ENCODE results near the gene MCOLN1. TPM values are rescaled to one million over a fixed set of nuclear protein-coding genes. Genes with fewer than 3 reads are reported as not detected.

The MCOLN1 gene
- total and polyA plus RNA-seq, 2 of the 8 experiments (the other 6 are each of a cell fraction or from before 2014, with no cell fraction given): 19.1 to 40.0 TPM

DNA sequence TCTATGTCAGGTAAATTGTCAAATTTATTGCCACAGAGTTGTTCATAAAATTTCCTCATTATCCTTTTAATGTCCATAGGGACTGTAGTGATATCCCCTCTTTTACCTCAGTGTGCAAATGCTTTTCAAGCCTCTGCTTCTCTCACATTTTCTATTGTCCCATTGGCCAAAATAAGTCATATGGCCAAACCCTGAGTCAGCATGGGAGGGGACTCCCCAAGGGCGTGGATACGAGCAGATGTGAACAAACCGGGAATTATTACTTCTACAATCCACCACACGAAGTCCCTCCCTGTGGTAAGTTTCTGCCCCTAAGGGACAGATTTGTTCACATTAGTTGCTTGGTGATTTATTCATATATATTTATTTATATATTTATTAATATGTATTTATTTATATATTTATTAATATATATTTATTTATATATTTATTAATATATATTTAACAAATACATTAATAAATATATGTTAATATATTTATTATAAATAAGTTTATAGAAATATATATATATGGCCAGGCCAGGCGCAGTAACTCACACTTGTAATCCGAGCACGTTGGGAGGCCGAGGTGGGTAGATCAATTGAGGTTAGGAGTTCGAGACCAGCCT lies 53.1 kb downstream of the MCOLN1 start (continued):
- no peak for TF ChIP-seq CHD7 (IDR thresholded peaks at IDR 0.05; ENCODE audit: insufficient replicate concordance, low read length)
- no peak for TF ChIP-seq TAF7 (optimal IDR thresholded peaks at IDR 0.05; ENCODE audit: borderline replicate concordance, low read depth, low read length)
- TF ChIP-seq ZNF274 (IDR thresholded peaks at IDR 0.05; ENCODE audit: borderline replicate concordance, extremely low read depth, low read length): no peak
- TF ChIP-seq EGR1 (IDR thresholded peaks at IDR 0.05; ENCODE audit: borderline replicate concordance, low read depth, low read length): no peak
- no peak for TF ChIP-seq KDM1A (IDR thresholded peaks at IDR 0.05; ENCODE audit: borderline replicate concordance, low read length)
- TF ChIP-seq NRF1 (IDR thresholded peaks at IDR 0.05; ENCODE audit: low read depth, low read length): no peak
- no peak for TF ChIP-seq HDAC6 (IDR thresholded peaks at IDR 0.05; ENCODE audit: low read depth, low read length)
- TF ChIP-seq FOSL1 (IDR thresholded peaks at IDR 0.05; ENCODE audit: insufficient read depth, low read depth, low read length): no peak
- TF ChIP-seq, protein P1, sequence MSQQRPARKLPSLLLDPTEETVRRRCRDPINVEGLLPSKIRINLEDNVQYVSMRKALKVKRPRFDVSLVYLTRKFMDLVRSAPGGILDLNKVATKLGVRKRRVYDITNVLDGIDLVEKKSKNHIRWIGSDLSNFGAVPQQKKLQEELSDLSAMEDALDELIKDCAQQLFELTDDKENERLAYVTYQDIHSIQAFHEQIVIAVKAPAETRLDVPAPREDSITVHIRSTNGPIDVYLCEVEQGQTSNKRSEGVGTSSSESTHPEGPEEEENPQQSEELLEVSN (IDR thresholded peaks at IDR 0.05): no peak
